Measurements from ENCODE around the gene IWS1.

GRCh38 chr2:127449898-127450297, 76.4 kb downstream of the IWS1 start:
- no peak for TF ChIP-seq CTCF (IDR thresholded peaks at IDR 0.05 in 2 of 3, conservative IDR thresholded peaks at IDR 0.05 in 1 of 3; ENCODE audit: control insufficient read depth in 2 of 3, extremely low read depth in 1 of 3, insufficient read depth in 1 of 3, low read depth in 3 of 3, low read length in 3 of 3)
- no peak for TF ChIP-seq ZSCAN29 (IDR thresholded peaks at IDR 0.05)

Data from GM12878 (cell line).